Body of pancreas (tissue), 4 donors: ENCODE measurements around the gene UHRF2. TPM values are rescaled to one million over a fixed set of nuclear protein-coding genes. Genes with fewer than 3 reads are reported as not detected.

Experiments
- ATAC-seq: fragments of 150-250 bp; one replicate; pipeline ENCODE4 v1.9.1; 2016
- DNase-seq, 4 donors: peaks; one replicate each; pipeline ENCODE4 v3.0.0-alpha.2; 2019
- H3K27ac ChIP-seq, 4 donors: fragments of 200-600 bp; sonication (generic); 1 replicate in 3 of 4; 2 replicates in 1 of 4; pipeline versions ENCODE4 v1.5.1 to v1.6.1; 2016 to 2019; ENCODE audit warnings: mild to moderate bottlenecking in 1 of 4, mixed read lengths in 1 of 4, moderate library complexity in 1 of 4
- H3K27me3 ChIP-seq, 2 donors: fragments of 200-600 bp; sonication (generic); one replicate each; pipeline ENCODE4 v1.6.0; 2016; ENCODE audit warnings: mild to moderate bottlenecking in 1 of 2
- H3K36me3 ChIP-seq, 2 donors: fragments of 200-600 bp; sonication (generic); replicated peaks in 1 of 2; 2 replicates each; pipeline ENCODE4 v1.5.1; 2016; ENCODE audit warnings: low read depth in 2 of 2; ENCODE audit not compliant: insufficient read depth in 1 of 2
- H3K4me1 ChIP-seq: fragments of 200-600 bp; sonication (generic); one replicate; pipeline ENCODE4 v1.6.0; 2016
- H3K4me3 ChIP-seq, 2 donors: fragments of 200-600 bp; sonication (generic); 1 replicate in 1 of 2; 2 replicates in 1 of 2; pipeline ENCODE4 v1.5.1; 2016 to 2019
- H3K9me3 ChIP-seq, 3 donors: fragments of 200-600 bp; sonication (generic); 1 replicate in 2 of 3; 2 replicates in 1 of 3; pipeline ENCODE4 v1.5.1; 2016
- POLR2A ChIP-seq, 3 donors: fragments of 450-650 bp; IDR thresholded peaks; one replicate each; pipeline ENCODE4 v1.6.1; 2016; ENCODE audit warnings: antibody characterized with exemption in 3 of 3, mild to moderate bottlenecking in 2 of 3
- WGBS, 2 donors: methylation state at CpG; one replicate each; pipeline ENCODE4 v1.1.5; 2017; 5-methylcytosine and 5-hydroxymethylcytosine counted together
- intact Hi-C: fragments of 100-400 bp; cut with DNase I; formaldehyde crosslinking; loops from one replicate; pipeline ENCODE4 v1.15.1; 2023
- total RNA-seq, 2 donors: library from RNA; depleted of rRNA; stranded (reverse); fragments of >200 nt; gene quantifications; one replicate each; pipeline ENCODE4 v1.1.0, GENCODE V29; 2016
- TF ChIP-seq, protein P1 (sequence below), 7 experiments: fragments of 450-650 bp in 4 of 7; fragments of 200-600 bp in 3 of 7; sonication (generic) in 3 of 7; IDR thresholded peaks; one replicate each; pipeline ENCODE4 v1.5.1; 2016 to 2019; ENCODE audit warnings: antibody characterized with exemption in 7 of 7

The UHRF2 gene
- total RNA-seq, 2 donors from 2014 or later, result 52.1 to 69.8 TPM

GRCh38 chr9:6433410-6433809 is 20.4 kb downstream of the UHRF2 start:
- H3K27me3 ChIP-seq, result no peaks in the 10 kb centered on the region
- no peak overlapping the region for H3K4me3 ChIP-seq
- no peaks in the 10 kb centered on the region for H3K9me3 ChIP-seq
- 81 to 84% methylated on average over 2 of the region's 2 CpGs for WGBS, 2 donors
- no peaks in the 10 kb centered on the region for H3K36me3 ChIP-seq
- DNase-seq (no peak), ATAC-seq (no peak)
- intact Hi-C loops, result no loop called here
- TF ChIP-seq, protein P1, sequence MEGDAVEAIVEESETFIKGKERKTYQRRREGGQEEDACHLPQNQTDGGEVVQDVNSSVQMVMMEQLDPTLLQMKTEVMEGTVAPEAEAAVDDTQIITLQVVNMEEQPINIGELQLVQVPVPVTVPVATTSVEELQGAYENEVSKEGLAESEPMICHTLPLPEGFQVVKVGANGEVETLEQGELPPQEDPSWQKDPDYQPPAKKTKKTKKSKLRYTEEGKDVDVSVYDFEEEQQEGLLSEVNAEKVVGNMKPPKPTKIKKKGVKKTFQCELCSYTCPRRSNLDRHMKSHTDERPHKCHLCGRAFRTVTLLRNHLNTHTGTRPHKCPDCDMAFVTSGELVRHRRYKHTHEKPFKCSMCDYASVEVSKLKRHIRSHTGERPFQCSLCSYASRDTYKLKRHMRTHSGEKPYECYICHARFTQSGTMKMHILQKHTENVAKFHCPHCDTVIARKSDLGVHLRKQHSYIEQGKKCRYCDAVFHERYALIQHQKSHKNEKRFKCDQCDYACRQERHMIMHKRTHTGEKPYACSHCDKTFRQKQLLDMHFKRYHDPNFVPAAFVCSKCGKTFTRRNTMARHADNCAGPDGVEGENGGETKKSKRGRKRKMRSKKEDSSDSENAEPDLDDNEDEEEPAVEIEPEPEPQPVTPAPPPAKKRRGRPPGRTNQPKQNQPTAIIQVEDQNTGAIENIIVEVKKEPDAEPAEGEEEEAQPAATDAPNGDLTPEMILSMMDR (IDR thresholded peaks at IDR 0.05), result no peak
- no peak for TF ChIP-seq POLR2A (IDR thresholded peaks at IDR 0.05)
- no peaks in the 10 kb centered on the region for H3K4me1 ChIP-seq
- no peak overlapping the region for H3K27ac ChIP-seq

DNA sequence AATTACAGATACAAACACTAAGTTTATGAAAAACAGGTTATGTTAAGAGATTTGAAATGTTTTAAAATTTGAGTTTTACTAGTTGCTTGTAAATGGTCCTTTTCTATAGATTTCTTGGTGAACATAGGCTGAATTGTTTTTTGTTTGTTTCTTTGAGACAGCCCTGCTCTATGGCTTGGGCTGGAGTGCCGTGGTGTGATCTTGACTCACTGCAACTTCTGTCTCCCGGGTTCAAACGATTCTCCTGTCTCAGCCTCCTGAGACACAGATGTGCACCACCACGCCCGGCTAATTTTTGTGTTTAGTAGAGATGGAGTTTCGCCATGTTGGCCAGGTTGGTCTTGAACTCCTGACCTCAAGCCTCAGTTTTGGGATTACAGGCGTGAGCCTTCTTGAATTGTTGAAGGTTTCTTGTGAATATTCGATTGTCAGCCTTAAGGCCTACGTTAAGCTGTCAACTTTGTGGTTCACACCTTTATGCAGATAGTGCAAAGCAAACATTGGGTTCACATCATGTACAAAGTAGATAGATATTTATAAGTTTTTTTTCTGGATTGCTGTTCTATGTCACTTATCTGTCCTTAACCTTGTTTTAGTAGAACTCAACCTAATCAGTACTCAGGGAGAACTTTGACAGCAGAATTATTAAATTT is 26.2 kb downstream of the UHRF2 start:
- ATAC-seq (no peak), DNase-seq (no peak)
- peaks cover 9% of the 10 kb centered on the region for H3K4me1 ChIP-seq
- H3K9me3 ChIP-seq, result no peaks in the 10 kb centered on the region
- TF ChIP-seq, protein P1 (IDR thresholded peaks at IDR 0.05), result no peak
- TF ChIP-seq POLR2A (IDR thresholded peaks at IDR 0.05), result no peak
- intact Hi-C loops, result no loop called here
- 77% methylated on average over 9 of the region's 9 CpGs for WGBS, 2 donors
- no peak overlapping the region for H3K27ac ChIP-seq
- no peaks in the 10 kb centered on the region for H3K27me3 ChIP-seq
- H3K4me3 ChIP-seq, result no peak overlapping the region
- H3K36me3 ChIP-seq, result no peaks in the 10 kb centered on the region

DNA sequence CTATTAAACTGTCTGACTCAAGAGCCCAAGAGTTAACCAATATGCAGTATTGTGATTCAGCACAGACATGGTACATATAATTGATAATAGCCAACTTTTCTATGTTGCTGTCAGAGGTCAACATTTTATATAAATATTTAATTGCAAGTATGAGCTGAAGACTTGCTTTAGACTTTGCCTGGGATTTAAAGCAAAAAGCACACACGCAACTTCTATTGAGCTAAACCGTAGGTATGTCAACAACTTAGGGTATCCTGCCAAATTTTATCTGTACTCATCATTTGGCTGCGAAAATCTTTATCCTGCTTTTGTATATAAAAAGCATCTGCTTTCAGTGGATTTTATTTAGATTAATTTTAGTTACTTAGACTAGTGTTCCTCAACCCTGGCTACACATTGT is 27.4 kb downstream of the UHRF2 start:
- DNase-seq (no peak), ATAC-seq (no peak)
- Histone ChIP-seq H3K9me3 (no peaks in the 10 kb centered on the region), H3K27ac (no peak overlapping the region), H3K4me1 (peaks cover 9% of the 10 kb centered on the region), H3K27me3 (no peaks in the 10 kb centered on the region), H3K4me3 (no peak overlapping the region), H3K36me3 (no peaks in the 10 kb centered on the region)
- intact Hi-C loops, result no loop called here
- TF ChIP-seq, protein P1 (IDR thresholded peaks at IDR 0.05), result no peak
- no peak for TF ChIP-seq POLR2A (IDR thresholded peaks at IDR 0.05)
- 84 to 90% methylated on average over 3 of the region's 3 CpGs for WGBS, 2 donors

DNA sequence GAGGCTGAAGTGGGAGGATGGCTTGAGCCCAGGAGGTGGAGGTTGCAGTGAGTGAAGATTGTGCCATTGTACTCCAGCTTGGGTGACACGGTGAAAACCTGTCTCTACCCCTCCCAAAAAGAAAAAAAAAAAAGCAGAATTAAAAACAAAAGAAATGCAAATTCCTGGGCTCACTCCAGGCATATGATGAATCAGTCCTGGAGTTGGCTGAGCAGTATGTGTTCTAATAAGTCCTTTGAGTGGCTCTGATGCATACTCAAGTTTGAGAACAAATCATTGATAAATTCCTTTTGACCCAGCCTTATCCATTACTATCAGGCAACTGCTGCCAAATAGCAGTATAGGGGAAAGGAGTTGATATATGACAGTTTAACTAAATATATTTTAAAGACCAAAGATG is 28.3 kb downstream of the UHRF2 start:
- Histone ChIP-seq H3K4me1 (peaks cover 9% of the 10 kb centered on the region), H3K9me3 (no peaks in the 10 kb centered on the region), H3K27ac (no peak overlapping the region), H3K27me3 (no peaks in the 10 kb centered on the region), H3K4me3 (no peak overlapping the region), H3K36me3 (no peaks in the 10 kb centered on the region)
- TF ChIP-seq, protein P1 (IDR thresholded peaks at IDR 0.05), result no peak
- TF ChIP-seq POLR2A (IDR thresholded peaks at IDR 0.05), result no peak
- ATAC-seq (no peak), DNase-seq (no peak)
- intact Hi-C loops, result no loop called here
- WGBS, 2 donors, result 94 to 100% methylated on average over 1 of the region's 1 CpG

- DNase-seq, result no peak
- H3K4me3 ChIP-seq, result no peak overlapping the region
- no peaks in the 10 kb centered on the region for H3K36me3 ChIP-seq
- H3K27ac ChIP-seq, result no peak overlapping the region
- intact Hi-C loops, result no loop called here
- TF ChIP-seq, protein P1 (IDR thresholded peaks at IDR 0.05), result no peak
- TF ChIP-seq POLR2A (IDR thresholded peaks at IDR 0.05), result no peak
- ATAC-seq, result no peak
- H3K9me3 ChIP-seq, result no peaks in the 10 kb centered on the region
- peaks cover 21% of the 10 kb centered on the region for H3K4me1 ChIP-seq
- 40 to 45% methylated on average over 1 of the region's 1 CpG for WGBS, 2 donors
- no peaks in the 10 kb centered on the region for H3K27me3 ChIP-seq
Measured at GRCh38 chr9:6443661-6444060, 30.7 kb downstream of the UHRF2 start.
